Measurements from ENCODE around the gene ITGB7.

The ITGB7 gene

GRCh38 chr12:53195516-53196420 lies 11.3 kb downstream of the ITGB7 start:
- peak; percentile 14 for DNase-seq

DNA sequence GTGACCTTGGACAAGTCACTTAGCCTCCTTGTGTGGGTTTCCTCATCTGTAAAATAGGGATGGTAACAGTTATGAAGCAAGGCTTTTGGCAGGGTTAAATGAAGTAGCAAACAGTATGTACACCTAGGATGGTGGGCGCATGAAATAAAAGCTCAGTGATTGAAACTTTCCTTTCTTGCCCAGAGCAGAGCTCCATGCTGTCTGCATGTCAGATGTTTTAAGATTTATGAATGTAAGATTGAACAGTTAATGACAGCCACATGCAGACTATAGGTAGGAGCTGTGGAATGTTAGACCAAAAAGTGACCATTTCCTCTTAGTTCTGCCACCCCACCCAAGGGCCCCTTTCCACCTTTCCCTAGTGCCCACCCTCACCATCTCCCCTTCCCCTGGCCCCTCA lies 12.1 kb downstream of the ITGB7 start:
- DNase-seq: no peak

GRCh38 chr12:53193985-53194716 lies 12.9 kb downstream of the ITGB7 start:
- DNase-seq: peak; percentile 9

- DNase-seq: peak; percentile 1
Measured at GRCh38 chr12:53193040-53193439, 14.0 kb downstream of the ITGB7 start.

- peak; percentile 18 for DNase-seq
Measured at GRCh38 chr12:53192531-53193021, 14.5 kb downstream of the ITGB7 start.

DNA sequence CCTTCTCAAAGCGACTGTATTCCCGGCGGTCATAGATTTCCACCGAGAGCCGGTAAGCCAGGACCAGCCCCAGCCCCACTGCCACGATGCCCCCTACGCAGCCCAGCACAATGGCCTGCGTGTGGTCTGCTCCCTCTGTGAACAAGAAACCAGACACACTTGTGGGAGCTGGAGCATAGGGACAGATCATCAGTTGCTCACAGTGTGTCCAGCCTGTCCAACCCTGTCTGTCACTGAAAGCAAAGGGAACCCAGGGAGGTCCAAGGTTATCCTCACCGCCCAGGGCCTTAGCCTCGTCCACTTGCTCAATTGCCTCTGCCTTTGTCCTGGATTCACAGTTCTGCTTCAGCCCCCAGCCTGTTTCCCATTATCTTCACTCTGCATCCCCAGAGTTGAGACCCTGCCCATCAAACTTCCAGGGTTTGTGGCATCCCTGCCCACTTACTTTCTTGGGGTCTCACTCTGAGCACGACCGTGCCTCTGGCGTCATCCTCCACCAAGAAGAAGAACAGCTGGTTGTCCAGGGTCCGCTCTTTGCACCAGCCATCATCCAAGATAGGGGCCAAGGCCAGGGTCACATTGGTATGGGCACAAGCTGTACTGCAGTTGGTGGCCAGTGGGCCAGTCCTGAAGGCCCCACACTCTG lies 15.0 kb downstream of the ITGB7 start:
- DNase-seq: peak; percentile 13

DNA sequence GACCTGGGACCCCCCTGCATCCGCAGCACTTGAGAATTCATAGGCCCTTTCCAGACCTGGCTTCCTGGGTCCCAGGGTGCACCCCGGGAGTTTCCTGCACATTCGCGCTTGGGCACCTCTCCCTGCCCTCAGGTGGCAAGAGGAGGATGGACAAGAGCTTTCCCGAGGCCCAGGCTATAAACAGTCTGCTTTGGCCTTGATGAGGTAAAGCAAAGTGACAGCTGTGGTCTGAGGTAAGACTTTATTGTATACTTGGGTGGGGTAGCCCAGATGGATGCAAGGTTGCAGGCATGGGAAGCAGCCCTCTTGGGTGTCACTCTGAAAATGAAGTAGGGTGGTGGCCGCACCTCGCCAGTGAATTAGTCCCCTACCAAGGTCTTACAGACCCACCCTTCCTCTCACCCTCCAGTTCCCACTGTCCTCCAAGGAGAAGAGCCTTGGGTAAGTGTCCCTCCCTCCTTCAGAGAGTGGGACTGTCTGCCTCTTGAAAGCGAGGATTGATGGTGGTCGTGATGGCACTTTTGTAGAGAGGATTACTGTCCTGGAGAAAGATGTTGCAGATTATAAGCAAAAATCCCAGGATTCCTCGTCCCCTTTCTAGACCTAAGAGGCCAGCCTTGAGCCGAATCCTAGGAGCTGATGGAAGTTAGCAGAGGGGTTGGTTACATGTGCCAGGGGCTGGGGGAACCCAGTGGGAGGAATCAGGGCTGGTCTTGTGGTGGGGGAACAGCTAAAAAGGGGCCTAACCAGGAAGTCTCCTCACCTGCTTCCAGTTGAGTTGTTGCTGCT lies 15.8 kb downstream of the ITGB7 start:
- peak; percentile 12 for DNase-seq

GRCh38 chr12:53190108-53190729 lies 16.8 kb downstream of the ITGB7 start:
- peak; percentile 66 for DNase-seq

DNA sequence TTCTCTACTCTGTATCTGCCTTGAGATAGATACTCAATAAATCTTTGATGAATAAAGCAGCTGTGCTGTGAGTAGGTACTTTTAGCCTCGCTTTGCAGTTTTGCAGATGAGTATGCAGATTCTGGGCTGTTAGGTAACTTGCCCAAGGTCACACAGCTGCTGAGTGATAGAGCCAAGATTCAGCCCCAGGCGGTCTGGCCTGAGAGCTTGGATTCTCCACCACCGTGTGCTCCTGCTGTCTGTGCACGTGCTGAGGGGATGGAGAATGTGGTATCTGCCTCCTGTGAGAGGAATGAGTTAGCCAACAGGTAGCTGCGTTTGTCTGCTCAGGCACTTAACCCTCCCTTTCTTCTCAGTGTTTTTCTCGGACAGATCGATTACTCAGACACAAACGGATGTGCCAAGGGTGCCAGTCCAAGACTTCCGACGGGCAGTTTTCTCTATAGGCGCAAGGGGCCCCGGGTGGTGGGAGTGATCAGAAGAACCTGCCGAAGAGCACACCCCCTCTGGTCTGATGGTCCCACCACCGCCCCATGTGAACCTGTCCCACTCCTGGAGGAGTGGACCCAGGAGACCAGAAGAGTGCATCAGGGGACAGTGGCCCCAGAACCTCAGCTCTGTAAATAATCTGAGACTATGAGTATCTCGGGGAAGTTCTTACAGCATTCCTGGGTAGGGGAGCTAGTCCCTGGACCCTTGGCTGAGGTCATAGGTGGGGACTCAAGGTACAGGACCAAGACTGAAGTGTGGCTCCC lies 19.7 kb downstream of the ITGB7 start:
- DNase-seq: peak; percentile 8

- DNase-seq: no peak
Measured at GRCh38 chr12:53186745-53187144, 20.3 kb downstream of the ITGB7 start.

- peak; percentile 5 for DNase-seq
Measured at GRCh38 chr12:53185582-53186153, 21.4 kb downstream of the ITGB7 start.

- DNase-seq: peak; percentile 16
Measured at GRCh38 chr12:53184828-53185227, 22.2 kb downstream of the ITGB7 start.

DNA sequence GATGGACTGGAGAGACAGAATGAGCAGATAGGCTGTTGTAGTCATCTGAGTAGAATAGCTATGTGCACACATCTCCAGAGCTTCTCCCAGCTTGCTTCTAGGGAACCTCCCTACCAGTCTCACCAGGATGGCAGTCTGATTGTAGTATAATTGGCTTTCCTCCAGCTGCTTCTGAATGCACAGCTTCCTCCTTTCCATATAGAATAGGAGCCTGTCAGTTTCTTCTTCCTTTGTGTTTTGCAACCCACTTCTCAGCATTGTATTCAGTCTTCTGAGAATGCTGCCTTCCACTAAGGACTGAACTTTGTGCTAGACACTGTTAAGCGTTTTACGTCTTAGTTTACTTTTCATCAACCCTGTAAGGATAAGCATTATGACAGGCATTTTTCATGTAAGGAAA lies 24.1 kb downstream of the ITGB7 start:
- DNase-seq: no peak

- DNase-seq: peak; percentile 8
Measured at GRCh38 chr12:53181935-53182334, 25.1 kb downstream of the ITGB7 start.

GRCh38 chr12:53180931-53181645 lies 26.0 kb downstream of the ITGB7 start:
- no peak for DNase-seq

DNA sequence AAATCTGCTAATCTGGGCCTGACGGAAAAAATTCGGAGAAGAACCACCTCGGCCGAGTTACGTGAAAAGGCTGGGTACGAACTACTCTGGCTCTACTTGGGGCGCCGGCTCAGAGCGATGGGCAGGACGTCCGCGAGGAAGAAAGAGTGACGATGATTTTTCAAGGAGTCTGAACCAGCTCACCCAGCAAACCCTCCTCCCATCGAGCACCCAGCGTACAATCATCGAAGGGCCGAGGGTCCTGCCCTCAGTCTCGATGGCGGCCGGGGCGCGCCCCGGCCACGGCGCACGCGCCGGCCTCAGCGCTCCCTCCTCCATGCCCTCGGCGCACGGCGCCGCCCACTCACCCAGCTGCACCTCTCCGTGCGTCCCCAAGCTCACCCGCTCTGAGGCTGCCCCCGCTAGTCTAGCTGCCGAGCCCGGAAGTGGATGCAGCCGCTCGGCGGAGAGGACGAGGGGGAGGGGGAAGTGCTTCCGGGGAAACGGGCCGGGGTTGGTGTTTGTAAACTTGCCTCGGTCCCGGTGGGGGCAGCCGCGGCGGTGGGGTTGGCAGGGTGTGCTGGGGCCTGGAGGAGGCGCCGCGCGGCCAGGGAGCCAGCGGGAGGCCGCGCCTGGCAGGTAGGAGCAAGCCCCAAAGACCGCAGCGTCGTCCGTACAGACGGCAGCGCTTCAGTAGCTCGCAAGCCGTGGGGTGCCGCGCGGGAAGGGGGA lies 26.7 kb downstream of the ITGB7 start, which contains the start of the genes CSAD and ZNF740:
Gene CSAD, minus strand, starts transcription at position 706 of the 711 bp plus-strand sequence. CDS start 7,455 bp downstream, outside the sequence.
Gene ZNF740, plus strand, starts transcription at position 503 of the 711 bp plus-strand sequence. CDS start 1,262 bp downstream, outside the sequence.
- DNase-seq: peak; percentile 95

GRCh38 chr12:53179687-53180219 lies 27.3 kb downstream of the ITGB7 start:
- DNase-seq: no peak

DNA sequence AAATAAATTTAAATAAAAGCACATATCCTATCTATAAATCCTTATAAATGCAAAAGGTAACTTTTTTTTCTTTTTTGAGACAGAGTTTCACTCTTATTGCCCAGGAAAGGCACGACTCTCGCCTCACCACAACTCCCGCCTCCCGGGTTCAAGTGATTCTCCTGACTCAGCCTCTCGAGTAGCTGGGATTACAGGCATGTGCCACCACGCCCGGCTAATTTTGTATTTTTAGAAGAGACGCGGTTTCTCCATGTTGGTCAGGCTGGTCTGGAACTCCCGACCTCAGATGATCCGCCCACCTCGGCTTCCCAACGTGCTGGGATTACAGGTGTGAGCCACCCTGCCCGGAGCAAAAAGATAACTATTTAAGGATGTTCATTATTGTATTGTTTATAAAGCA lies 28.2 kb downstream of the ITGB7 start:
- DNase-seq: peak; percentile 11

GRCh38 chr12:53177447-53177846 lies 29.6 kb downstream of the ITGB7 start:
- DNase-seq: peak; percentile 11
